HL-60 (cell line): ENCODE data around the gene RPUSD3.

Source experiments
- DNase-seq, 2 experiments: peaks; one replicate each; pipeline ENCODE4 v3.0.0-alpha.2; 2010 to 2020; ENCODE audit warnings: low read depth in 1 of 2, low spot score in 1 of 2
- H3K27ac ChIP-seq: fragments of 250-450 bp; sonication (Bioruptor Pico); replicated peaks from 2 replicates; pipeline ENCODE4 v1.5.1; 2020; ENCODE audit warnings: mild to moderate bottlenecking, moderate library complexity
- H3K27me3 ChIP-seq: fragments of 250-450 bp; sonication (Bioruptor Pico); 2 replicates; pipeline ENCODE4 v1.5.1; 2021; ENCODE audit warnings: mild to moderate bottlenecking, moderate library complexity; ENCODE audit not compliant: insufficient read depth, poor library complexity, severe bottlenecking
- H3K4me3 ChIP-seq: replicated peaks from 2 replicates; pipeline ENCODE4 v1.5.1; 2011; ENCODE audit warnings: mild to moderate bottlenecking, control low read depth, low read length; ENCODE audit not compliant: insufficient read depth
- GABPA ChIP-seq: IDR thresholded peaks from 2 replicates; pipeline ENCODE4 v1.6.1; 2012; ENCODE audit warnings: low read depth
- POLR2AphosphoS5 ChIP-seq: IDR thresholded peaks from 2 replicates; pipeline ENCODE4 v1.6.1; 2012; ENCODE audit warnings: low read depth
- SPI1 ChIP-seq: IDR thresholded peaks from 2 replicates; pipeline ENCODE4 v1.6.1; 2012; ENCODE audit warnings: low read depth, mild to moderate bottlenecking, borderline replicate concordance
- TF ChIP-seq, protein P1 (sequence below): IDR thresholded peaks from 2 replicates; pipeline ENCODE4 v1.6.1; 2012; ENCODE audit warnings: low read depth; ENCODE audit not compliant: insufficient replicate concordance
- TF ChIP-seq, protein P2 (sequence below): IDR thresholded peaks from one replicate; pipeline ENCODE4 v1.5.1; 2011; ENCODE audit warnings: low read length, control low read depth, inconsistent platforms; ENCODE audit not compliant: insufficient read depth

RPUSD3 gene

DNA sequence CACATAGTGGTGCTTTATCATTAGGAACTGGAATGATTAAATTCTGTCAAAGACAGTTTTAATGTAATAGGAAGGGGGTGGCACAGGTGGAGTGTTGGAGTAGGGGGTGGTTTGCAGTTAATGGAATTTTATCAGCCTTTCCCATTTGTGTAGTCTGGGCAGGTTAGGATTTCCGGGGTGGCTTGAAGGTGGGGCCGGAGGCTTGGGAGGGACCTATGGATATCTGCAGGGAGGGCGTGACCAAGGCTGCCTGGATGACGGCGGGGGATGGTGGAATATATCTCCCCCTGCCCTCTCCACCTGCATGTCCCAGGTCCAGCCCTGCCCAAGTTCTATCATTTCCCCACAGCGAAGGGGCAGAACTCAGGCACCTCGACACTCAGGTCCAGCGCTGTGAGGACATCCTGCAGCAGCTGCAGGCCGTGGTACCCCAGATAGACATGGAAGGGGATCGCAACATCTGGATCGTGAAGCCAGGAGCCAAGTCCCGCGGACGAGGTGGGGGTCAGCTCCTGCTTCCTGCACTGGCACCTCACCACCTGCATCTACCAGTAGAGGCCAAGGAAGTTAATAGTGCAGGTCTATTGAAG is 18.3 kb downstream of the RPUSD3 start:
- Histone ChIP-seq H3K27ac (no peak overlapping the region), H3K27me3 (no peaks in the 10 kb centered on the region), H3K4me3 (no peak overlapping the region)
- DNase-seq, result no peak
- TF ChIP-seq, protein P1, sequence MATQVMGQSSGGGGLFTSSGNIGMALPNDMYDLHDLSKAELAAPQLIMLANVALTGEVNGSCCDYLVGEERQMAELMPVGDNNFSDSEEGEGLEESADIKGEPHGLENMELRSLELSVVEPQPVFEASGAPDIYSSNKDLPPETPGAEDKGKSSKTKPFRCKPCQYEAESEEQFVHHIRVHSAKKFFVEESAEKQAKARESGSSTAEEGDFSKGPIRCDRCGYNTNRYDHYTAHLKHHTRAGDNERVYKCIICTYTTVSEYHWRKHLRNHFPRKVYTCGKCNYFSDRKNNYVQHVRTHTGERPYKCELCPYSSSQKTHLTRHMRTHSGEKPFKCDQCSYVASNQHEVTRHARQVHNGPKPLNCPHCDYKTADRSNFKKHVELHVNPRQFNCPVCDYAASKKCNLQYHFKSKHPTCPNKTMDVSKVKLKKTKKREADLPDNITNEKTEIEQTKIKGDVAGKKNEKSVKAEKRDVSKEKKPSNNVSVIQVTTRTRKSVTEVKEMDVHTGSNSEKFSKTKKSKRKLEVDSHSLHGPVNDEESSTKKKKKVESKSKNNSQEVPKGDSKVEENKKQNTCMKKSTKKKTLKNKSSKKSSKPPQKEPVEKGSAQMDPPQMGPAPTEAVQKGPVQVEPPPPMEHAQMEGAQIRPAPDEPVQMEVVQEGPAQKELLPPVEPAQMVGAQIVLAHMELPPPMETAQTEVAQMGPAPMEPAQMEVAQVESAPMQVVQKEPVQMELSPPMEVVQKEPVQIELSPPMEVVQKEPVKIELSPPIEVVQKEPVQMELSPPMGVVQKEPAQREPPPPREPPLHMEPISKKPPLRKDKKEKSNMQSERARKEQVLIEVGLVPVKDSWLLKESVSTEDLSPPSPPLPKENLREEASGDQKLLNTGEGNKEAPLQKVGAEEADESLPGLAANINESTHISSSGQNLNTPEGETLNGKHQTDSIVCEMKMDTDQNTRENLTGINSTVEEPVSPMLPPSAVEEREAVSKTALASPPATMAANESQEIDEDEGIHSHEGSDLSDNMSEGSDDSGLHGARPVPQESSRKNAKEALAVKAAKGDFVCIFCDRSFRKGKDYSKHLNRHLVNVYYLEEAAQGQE, result no peak
- no peak for TF ChIP-seq SPI1
- TF ChIP-seq POLR2AphosphoS5, result no peak
- TF ChIP-seq, protein P2, sequence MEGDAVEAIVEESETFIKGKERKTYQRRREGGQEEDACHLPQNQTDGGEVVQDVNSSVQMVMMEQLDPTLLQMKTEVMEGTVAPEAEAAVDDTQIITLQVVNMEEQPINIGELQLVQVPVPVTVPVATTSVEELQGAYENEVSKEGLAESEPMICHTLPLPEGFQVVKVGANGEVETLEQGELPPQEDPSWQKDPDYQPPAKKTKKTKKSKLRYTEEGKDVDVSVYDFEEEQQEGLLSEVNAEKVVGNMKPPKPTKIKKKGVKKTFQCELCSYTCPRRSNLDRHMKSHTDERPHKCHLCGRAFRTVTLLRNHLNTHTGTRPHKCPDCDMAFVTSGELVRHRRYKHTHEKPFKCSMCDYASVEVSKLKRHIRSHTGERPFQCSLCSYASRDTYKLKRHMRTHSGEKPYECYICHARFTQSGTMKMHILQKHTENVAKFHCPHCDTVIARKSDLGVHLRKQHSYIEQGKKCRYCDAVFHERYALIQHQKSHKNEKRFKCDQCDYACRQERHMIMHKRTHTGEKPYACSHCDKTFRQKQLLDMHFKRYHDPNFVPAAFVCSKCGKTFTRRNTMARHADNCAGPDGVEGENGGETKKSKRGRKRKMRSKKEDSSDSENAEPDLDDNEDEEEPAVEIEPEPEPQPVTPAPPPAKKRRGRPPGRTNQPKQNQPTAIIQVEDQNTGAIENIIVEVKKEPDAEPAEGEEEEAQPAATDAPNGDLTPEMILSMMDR, result no peak
- no peak for TF ChIP-seq GABPA

DNA sequence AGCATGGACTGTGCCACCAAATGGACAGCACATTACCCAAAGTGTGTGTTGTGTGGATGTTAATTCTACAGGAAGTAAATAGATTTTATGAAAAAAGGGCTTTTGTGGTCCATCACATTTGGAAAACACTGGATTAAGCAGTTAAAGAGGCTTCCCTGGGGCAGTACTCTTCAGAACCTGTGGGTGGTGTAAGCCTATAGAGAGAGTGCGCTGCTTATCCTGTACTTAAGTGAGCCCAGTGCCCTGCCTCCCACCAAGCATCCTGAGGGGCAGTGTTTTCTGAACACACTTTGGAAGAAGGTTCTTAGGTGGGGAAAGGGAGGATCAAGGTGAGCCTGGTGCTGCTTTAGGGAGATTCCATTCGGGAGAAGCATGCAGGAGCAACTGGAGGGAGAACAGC is 22.9 kb downstream of the RPUSD3 start:
- Histone ChIP-seq H3K4me3 (no peak overlapping the region), H3K27me3 (no peaks in the 10 kb centered on the region)
- no peak for DNase-seq

DNA sequence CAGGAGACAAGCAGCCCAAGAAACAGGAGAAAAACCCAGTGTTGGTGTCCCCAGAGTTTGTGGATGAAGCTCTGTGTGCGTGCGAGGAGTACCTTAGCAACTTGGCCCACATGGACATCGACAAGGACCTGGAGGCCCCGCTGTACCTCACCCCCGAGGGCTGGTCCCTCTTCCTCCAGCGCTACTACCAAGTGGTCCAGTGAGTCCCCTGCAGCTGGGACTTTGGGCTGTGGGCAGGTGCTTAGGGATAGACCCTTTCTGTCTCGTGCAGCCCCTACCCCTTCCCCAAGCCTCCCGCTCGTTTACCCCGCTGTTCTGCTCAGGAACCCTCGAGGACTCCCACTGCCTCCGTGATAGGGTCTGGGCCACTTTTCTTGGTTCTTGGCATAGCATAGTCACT is 23.3 kb downstream of the RPUSD3 start:
- no peak overlapping the region for H3K4me3 ChIP-seq
- TF ChIP-seq, protein P2, result no peak
- TF ChIP-seq, protein P1, result no peak
- TF ChIP-seq POLR2AphosphoS5 (no peak), SPI1 (no peak), GABPA (no peak)
- no peak overlapping the region for H3K27ac ChIP-seq
- no peaks in the 10 kb centered on the region for H3K27me3 ChIP-seq
- no peak for DNase-seq

More for the DNA sequence above, 22.9 kb downstream of the RPUSD3 start:
- H3K27ac ChIP-seq, result no peak overlapping the region
- no peak for TF ChIP-seq GABPA

DNA sequence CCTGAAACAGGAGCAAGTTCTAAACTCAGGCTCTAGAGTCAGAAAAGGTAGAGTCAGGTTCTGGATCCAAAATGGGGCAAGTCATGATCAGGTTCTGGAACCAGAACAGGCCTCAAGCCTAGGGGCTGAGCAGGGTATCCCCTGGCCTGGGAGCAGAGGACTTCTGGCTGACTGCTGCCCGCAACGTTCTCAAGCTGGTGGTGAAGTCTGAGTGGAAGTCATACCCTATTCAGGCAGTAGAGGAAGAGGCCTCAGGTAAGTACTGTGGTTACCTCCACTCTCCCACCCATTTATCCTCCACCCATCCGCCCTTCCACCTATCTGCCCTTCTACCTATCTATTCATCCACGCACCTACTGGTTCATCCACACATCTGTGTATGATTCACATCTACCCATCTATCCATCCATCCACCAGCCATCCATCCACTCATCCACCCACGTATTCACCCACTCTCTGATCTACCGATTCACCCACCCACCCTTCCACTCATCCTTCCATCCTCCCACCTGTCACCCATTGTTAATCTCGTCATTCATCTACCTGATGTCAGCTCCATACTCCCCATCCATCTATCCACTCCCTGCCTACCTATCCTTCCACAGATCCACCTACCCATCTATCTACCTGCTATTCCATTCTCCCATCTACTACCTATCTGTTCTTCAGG is 25.0 kb downstream of the RPUSD3 start:
- no peak overlapping the region for H3K27ac ChIP-seq
- DNase-seq, result no peak
- TF ChIP-seq SPI1 (no peak), GABPA (no peak), POLR2AphosphoS5 (no peak)
- TF ChIP-seq, protein P2, result no peak
- TF ChIP-seq, protein P1, result no peak
- no peak overlapping the region for H3K4me3 ChIP-seq
- no peaks in the 10 kb centered on the region for H3K27me3 ChIP-seq
